T-helper 2 cell (primary cell): ENCODE results near the gene BTG1.
A peak's percentile ranks its signal among the peaks of the same experiment; 100 is the strongest.

Source experiments
- DNase-seq, 5 experiments: peaks; one replicate each; pipeline versions ENCODE4 v3.0.0 to v3.0.0-alpha.2; 2012 to 2022

The BTG1 gene

GRCh38 chr12:92133171-92133570 lies 12.5 kb downstream of the BTG1 start:
- DNase-seq, result peak in 1 of 5 experiments; percentile 55

GRCh38 chr12:92132288-92132687 lies 13.4 kb downstream of the BTG1 start:
- peak in 2 of 5 experiments; percentile 38 to 55 for DNase-seq

GRCh38 chr12:92130999-92131398 lies 14.6 kb downstream of the BTG1 start:
- no peak for DNase-seq

GRCh38 chr12:92129609-92130008 lies 16.0 kb downstream of the BTG1 start:
- DNase-seq, result no peak

GRCh38 chr12:92128612-92129011 lies 17.0 kb downstream of the BTG1 start:
- DNase-seq, result no peak

GRCh38 chr12:92124689-92125029 lies 21.0 kb downstream of the BTG1 start:
- no peak for DNase-seq

- DNase-seq, result no peak
Observed at GRCh38 chr12:92123780-92124688, 21.6 kb downstream of the BTG1 start.

GRCh38 chr12:92122941-92123779 lies 22.5 kb downstream of the BTG1 start:
- no peak for DNase-seq

GRCh38 chr12:92121826-92122225 lies 23.8 kb downstream of the BTG1 start:
- no peak for DNase-seq

GRCh38 chr12:92118826-92119536 lies 26.7 kb downstream of the BTG1 start:
- DNase-seq, result no peak

- DNase-seq, result peak in 1 of 5 experiments; percentile 40
Observed at GRCh38 chr12:92114834-92115233, 30.8 kb downstream of the BTG1 start.

GRCh38 chr12:92111256-92111655 lies 34.4 kb downstream of the BTG1 start:
- DNase-seq, result no peak

GRCh38 chr12:92110083-92110640 lies 35.5 kb downstream of the BTG1 start:
- DNase-seq, result no peak

- no peak for DNase-seq
Observed at GRCh38 chr12:92109613-92110012, 36.0 kb downstream of the BTG1 start.

- DNase-seq, result no peak
Observed at GRCh38 chr12:92108651-92109050, 37.0 kb downstream of the BTG1 start.

- no peak for DNase-seq
Observed at GRCh38 chr12:92107621-92108131, 38.0 kb downstream of the BTG1 start.

- DNase-seq, result no peak
Observed at GRCh38 chr12:92107094-92107493, 38.6 kb downstream of the BTG1 start.

- no peak for DNase-seq
Observed at GRCh38 chr12:92105676-92106075, 40.0 kb downstream of the BTG1 start.

GRCh38 chr12:92105110-92105509 lies 40.5 kb downstream of the BTG1 start:
- DNase-seq, result no peak

- no peak for DNase-seq
Observed at GRCh38 chr12:92102606-92103005, 43.0 kb downstream of the BTG1 start.

GRCh38 chr12:92098594-92099380 lies 46.9 kb downstream of the BTG1 start:
- no peak for DNase-seq
